Activated CD4-positive, alpha-beta memory T cell treated with anti-CD3 and anti-CD28 coated beads for 36 hours (primary cell): ENCODE data around the gene PRICKLE3. TPM values are rescaled to one million over a fixed set of nuclear protein-coding genes. Genes with fewer than 3 reads are reported as not detected.
A peak's percentile ranks its signal among the peaks of the same experiment; 100 is the strongest.

ENCODE experiments used
- CTCF ChIA-PET: fragments of 350-600 bp; sonication (Branson Sonifier 250); formaldehyde crosslinking; loops from one replicate; lab custom pipeline; 2021; ENCODE audit warnings: antibody characterized with exemption, inconsistent platforms; lab: Charles Lee
- POLR2A ChIA-PET: fragments of 350-600 bp; sonication (Branson Sonifier 250); formaldehyde crosslinking; loops from one replicate; lab custom pipeline; 2021; ENCODE audit warnings: antibody characterized with exemption; lab: Charles Lee
- DNase-seq: peaks from one replicate; pipeline ENCODE4 v3.0.0-alpha.2; 2020
- H3K27ac Mint-ChIP-seq: one replicate; pipeline ENCODE4 v1.8.0; 2021; ENCODE audit warnings: mixed read lengths
- H3K27me3 Mint-ChIP-seq: one replicate; pipeline ENCODE4 v1.8.0; 2021; ENCODE audit warnings: mixed read lengths
- H3K36me3 Mint-ChIP-seq: one replicate; pipeline ENCODE4 v1.8.0; 2021; ENCODE audit warnings: mixed read lengths
- H3K4me1 Mint-ChIP-seq: one replicate; pipeline ENCODE4 v1.8.0; 2021; ENCODE audit warnings: low read depth, mixed read lengths
- H3K4me3 Mint-ChIP-seq: one replicate; pipeline ENCODE4 v1.8.0; 2021; ENCODE audit warnings: mild to moderate bottlenecking, mixed read lengths
- H3K9me3 Mint-ChIP-seq: one replicate; pipeline ENCODE4 v1.8.0; 2021; ENCODE audit warnings: mixed read lengths
- intact Hi-C: fragments of 100-400 bp; cut with micrococcal nuclease; formaldehyde crosslinking; loops from one replicate; pipeline ENCODE4 v1.15.1; 2023
- total RNA-seq, 2 experiments: library from RNA; stranded (reverse); gene quantifications; one replicate each; pipeline ENCODE4 v1.2.3, GENCODE V29; 2021

PRICKLE3 gene
- total RNA-seq, 2 experiments from 2014 or later: 18.1 to 20.1 TPM

DNA sequence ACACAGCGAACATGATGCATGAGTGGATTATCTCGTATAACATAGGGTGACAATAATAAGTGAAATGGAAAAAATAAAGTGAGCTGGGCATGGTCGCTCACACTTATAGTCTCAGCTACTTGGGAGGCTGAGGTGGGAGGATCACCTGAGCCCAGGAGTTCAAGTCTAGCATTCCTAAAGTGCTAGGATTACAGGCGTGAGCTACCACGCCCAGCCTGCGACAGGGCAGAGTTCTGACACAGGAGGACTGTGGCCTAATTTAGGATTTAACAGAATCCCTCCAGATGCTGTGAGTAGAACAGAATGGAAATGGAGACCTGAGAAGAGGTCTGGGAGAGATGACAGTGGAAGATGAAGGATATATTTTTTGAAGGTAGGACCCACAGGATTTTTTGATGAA is 3.4 kb upstream of the PRICKLE3 start:
- ChIA-PET POLR2A (no interaction called here), CTCF (interaction anchor here (0.7 to 1.0 kb wide), 2 partner anchors 14 to 26 kb away, joined by 3 read pairs; no protein-coding TSS in a partner anchor)
- intact Hi-C loops: loop anchor here (2.0 to 10.0 kb wide), 4 partner anchors 41 to 688 kb away; partner anchors contain the start of genes GPKOW, OTUD5 and USP27X
- H3K36me3 Mint-ChIP-seq: no peaks in the 10 kb centered on the region
- H3K27ac Mint-ChIP-seq: peak overlapping the region; percentile 38
- no peaks in the 10 kb centered on the region for H3K9me3 Mint-ChIP-seq
- no peaks in the 10 kb centered on the region for H3K27me3 Mint-ChIP-seq
- DNase-seq: no peak
- H3K4me3 Mint-ChIP-seq: peak overlapping the region; percentile 92
- H3K4me1 Mint-ChIP-seq: peaks cover 37% of the 10 kb centered on the region

DNA sequence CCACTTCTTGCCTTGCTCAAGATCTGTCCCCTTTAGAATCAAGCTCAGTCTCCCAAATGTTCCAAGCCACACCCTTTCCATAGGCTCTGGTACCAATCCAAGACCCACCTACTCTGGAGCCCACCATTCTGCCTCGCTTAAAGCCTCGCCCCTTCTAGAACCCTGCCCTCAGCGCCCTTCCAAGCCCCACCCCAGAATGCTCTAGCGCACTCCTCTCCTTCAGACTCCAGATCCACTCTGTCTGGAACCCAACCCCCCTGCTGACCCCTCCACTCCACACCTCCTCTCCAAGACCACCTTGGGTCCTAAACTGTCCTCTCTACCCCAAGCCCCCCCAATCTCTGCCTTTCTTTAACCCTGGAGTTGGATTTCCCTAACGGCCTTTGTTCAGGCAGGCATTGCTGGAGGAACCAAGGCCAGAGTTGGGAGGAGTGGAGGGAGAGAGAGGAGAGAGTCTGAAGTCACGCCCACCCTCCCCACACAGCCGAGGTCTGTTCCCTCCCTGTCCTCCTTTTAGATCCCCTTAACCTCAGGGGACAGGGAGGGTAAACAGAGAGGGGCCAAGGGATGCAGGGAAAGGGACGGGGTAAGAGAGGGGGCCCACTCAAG is 2.4 kb upstream of the PRICKLE3 start:
- ChIA-PET CTCF (interaction anchor here (1.0 kb wide), 1 partner anchor 25 kb away, joined by 3 read pairs; no protein-coding TSS in a partner anchor), POLR2A (no interaction called here)
- Mint-ChIP-seq H3K9me3 (no peaks in the 10 kb centered on the region), H3K36me3 (no peaks in the 10 kb centered on the region), H3K4me1 (peaks cover 28% of the 10 kb centered on the region), H3K27ac (no peak overlapping the region), H3K4me3 (no peak overlapping the region), H3K27me3 (no peaks in the 10 kb centered on the region)
- intact Hi-C loops: no loop called here
- no peak for DNase-seq

DNA sequence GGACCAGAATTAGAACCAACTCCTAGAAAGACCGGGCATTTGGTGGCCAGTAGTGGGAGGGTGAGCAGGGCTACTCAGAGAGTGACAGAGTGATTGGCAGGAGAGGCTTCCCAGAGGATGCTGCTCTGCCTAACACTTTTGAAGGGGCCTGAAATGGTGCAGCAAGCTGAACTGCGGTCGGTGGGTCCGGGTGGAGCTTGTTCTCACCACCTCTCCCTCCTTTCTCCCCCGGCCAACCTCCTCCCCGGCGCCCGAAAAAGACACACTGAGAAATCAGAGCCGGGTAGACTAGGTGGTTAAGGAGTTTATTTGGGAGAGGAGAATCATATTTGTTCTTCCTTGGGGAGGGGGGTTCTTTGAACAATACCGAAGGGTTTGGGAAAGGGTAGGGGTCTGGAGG is 1.4 kb upstream of the PRICKLE3 start:
- intact Hi-C loops: no loop called here
- DNase-seq: no peak
- no peaks in the 10 kb centered on the region for H3K9me3 Mint-ChIP-seq
- peaks cover 17% of the 10 kb centered on the region for H3K4me1 Mint-ChIP-seq
- ChIA-PET CTCF (interaction anchor here (0.8 kb wide), 1 partner anchor 21 kb away, joined by 3 read pairs; no protein-coding TSS in a partner anchor), POLR2A (no interaction called here)
- H3K36me3 Mint-ChIP-seq: peaks cover 1% of the 10 kb centered on the region
- no peaks in the 10 kb centered on the region for H3K27me3 Mint-ChIP-seq
- H3K4me3 Mint-ChIP-seq: no peak overlapping the region
- H3K27ac Mint-ChIP-seq: no peak overlapping the region

DNA sequence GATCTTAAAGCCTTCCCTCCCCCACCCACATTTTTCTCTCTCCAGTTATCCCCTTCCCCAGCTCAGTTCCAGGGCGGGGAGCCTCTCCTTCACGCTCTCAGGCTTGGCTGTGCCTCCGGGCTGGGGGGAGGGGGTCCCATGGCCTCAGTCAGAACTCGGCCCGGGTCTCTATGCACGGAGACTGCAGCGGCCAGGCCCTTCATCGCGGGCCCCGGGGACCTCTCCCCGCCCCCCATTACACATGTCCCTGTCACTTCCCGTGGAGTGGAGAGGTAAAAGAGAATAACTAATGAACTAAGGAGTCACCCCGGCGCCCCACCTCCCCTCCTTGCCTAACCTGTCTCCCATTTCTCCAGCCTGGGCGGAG is 838 bp upstream of the PRICKLE3 start:
- Mint-ChIP-seq H3K4me1 (peaks cover 14% of the 10 kb centered on the region), H3K9me3 (no peaks in the 10 kb centered on the region), H3K4me3 (peak overlapping the region; percentile 83), H3K27me3 (no peaks in the 10 kb centered on the region), H3K36me3 (peaks cover 6% of the 10 kb centered on the region), H3K27ac (no peak overlapping the region)
- intact Hi-C loops: no loop called here
- POLR2A ChIA-PET: no interaction called here
- CTCF ChIA-PET: interaction anchor here (0.8 kb wide), 1 partner anchor 21 kb away, joined by 3 read pairs; no protein-coding TSS in a partner anchor
- DNase-seq: no peak

DNA sequence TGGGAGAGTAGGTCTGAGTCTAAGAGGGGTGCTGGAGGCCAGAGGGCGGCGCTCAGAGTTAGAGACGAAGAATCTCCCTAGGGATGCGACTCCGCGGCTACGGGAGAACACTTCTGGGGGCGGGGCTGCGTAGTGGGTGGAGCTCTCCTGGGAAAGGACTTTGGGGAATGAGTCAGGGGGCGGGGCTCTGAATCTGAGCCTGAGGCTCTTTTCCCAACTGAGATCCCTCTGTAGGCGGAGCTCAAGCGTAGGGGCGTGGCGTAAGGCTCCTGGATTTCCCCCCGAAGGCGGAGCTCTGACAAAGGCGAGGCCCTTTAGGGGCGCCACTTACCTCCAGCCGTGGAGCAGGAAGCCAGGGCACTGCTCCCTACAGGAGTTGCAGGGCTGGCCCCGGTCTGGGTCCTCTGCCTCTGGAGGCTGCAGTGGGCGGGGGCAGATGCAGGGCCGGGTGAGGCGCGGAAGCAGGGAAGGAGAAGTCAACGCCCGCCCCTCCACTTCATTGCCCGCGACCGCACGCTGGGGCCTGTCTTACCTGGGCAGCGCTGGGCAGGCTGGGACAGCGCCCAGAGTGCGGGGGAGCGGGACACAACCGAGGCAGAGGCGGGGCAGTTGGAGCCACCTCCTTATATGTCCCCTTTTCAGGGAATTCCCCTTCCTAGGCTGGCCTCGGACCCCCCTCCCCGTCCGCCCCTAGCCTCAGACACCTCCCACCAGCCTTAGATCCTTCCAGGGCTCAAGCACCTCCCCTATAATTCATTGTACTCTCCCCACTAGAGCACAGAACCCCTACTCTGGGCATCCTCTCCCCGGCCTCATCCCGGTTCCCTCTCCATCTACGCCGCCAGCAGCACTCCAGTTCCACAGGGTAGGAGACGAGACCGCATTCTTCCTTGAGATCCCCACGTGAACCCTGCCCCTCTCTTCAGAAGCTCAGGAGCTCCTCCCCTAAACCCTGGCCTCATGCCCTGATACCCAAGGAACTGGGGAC is 1.6 kb downstream of the PRICKLE3 start:
- H3K4me1 Mint-ChIP-seq: peaks cover 9% of the 10 kb centered on the region
- CTCF ChIA-PET: interaction anchor here (1.6 kb wide), 1 partner anchor 29 kb away, joined by 3 read pairs; no protein-coding TSS in a partner anchor
- POLR2A ChIA-PET: interaction anchor here (0.6 to 1.2 kb wide), 2 partner anchors 17 to 18 kb away, joined by 4 to 5 read pairs; no protein-coding TSS in a partner anchor

DNA sequence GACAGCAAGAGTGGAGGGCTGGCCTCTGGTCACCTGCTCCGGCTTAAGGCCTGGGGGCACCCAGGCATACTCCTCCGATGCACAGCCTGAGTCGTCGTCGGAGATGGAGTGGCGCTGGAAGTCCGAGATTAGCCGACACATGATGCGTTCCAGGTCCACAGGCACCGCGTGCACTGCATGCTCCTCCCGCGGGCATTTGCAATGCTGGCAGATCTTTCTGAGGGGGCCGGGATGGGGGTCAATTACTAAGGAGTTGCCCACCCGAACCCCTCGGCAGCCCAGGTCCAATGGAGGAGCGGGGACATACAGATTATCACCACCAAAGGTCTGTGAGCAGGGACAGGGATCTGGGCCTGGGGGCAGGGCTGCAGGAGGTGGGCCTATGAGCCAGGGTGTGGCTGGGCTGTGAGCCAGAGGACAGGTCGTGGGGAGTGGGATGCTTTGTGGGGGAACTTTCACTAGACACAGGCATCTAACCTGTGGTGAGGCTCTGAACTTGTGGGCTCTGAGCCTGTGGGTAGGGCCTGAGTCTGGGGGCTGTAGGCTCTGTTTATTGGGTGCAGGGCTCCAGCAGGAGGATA is 2.4 kb downstream of the PRICKLE3 start:
- Mint-ChIP-seq H3K4me1 (peaks cover 5% of the 10 kb centered on the region), H3K9me3 (no peaks in the 10 kb centered on the region), H3K27me3 (no peaks in the 10 kb centered on the region), H3K4me3 (no peak overlapping the region), H3K27ac (peak overlapping the region; percentile 86), H3K36me3 (peaks cover 14% of the 10 kb centered on the region)
- intact Hi-C loops: no loop called here
- POLR2A ChIA-PET: interaction anchor here (1.2 kb wide), 1 partner anchor 17 kb away, joined by 4 read pairs; no protein-coding TSS in a partner anchor
- no peak for DNase-seq
- CTCF ChIA-PET: no interaction called here

More for the DNA sequence above, 1.6 kb downstream of the PRICKLE3 start:
- H3K4me3 Mint-ChIP-seq: peak overlapping the region; percentile 83
- no peaks in the 10 kb centered on the region for H3K27me3 Mint-ChIP-seq
- peaks cover 11% of the 10 kb centered on the region for H3K36me3 Mint-ChIP-seq
- peak; percentile 67 for DNase-seq
- peak overlapping the region; percentile 86 for H3K27ac Mint-ChIP-seq
- H3K9me3 Mint-ChIP-seq: no peaks in the 10 kb centered on the region
- intact Hi-C loops: no loop called here

DNA sequence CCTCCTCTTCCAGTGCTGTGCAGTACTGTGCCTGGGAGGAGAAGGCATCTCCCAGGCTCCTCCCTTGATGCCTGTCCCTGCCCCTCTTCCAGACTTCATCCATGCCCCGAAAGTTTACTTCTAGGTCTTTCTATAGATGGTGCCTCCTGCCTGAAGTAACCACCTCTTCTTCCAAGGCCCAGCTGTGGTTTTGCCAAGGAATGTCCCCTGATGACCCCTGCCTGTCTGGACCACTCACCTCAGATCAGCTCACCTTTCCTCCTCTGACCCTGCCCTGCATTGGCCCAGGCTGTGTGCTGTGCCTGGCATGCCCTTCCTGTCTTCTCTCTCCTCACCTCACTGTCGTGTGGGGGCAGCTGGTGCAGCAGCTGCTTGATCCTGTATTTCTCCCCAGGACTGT is 6.8 kb downstream of the PRICKLE3 start:
- ChIA-PET POLR2A (no interaction called here), CTCF (interaction anchor here (1.2 to 2.5 kb wide), 3 partner anchors 8 to 13 kb away, joined by 3 to 7 read pairs (median 5); partner anchors contain the start of gene PLP2)
- intact Hi-C loops: no loop called here
- H3K9me3 Mint-ChIP-seq: no peaks in the 10 kb centered on the region
- no peak for DNase-seq
- no peak overlapping the region for H3K27ac Mint-ChIP-seq
- H3K4me1 Mint-ChIP-seq: peaks cover 9% of the 10 kb centered on the region
- no peak overlapping the region for H3K4me3 Mint-ChIP-seq
- H3K36me3 Mint-ChIP-seq: peaks cover 31% of the 10 kb centered on the region
- no peaks in the 10 kb centered on the region for H3K27me3 Mint-ChIP-seq

DNA sequence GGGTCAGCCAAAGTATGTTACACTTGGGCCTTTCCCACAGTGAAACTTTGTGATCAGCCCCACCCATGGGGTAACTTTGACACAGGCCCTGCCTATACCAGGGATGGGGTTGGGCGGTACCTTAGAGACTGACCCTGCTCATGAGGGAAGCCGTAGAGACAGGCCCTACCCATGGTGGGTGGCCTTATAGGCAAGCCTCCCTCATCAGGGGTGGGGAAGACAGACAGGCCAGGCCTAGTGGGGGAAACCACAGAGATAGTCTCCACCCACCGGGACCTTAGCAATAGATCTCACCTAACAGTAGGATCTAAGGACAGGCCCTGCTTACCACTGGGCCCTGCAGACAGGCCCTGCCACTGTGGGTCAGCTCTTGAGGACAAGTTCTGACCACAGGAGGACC is 7.6 kb downstream of the PRICKLE3 start:
- ChIA-PET POLR2A (no interaction called here), CTCF (interaction anchor here (1.2 kb wide), 1 partner anchor 14 kb away, joined by 5 read pairs; no protein-coding TSS in a partner anchor)
- Mint-ChIP-seq H3K36me3 (peaks cover 35% of the 10 kb centered on the region), H3K27ac (no peak overlapping the region), H3K9me3 (no peaks in the 10 kb centered on the region), H3K27me3 (no peaks in the 10 kb centered on the region), H3K4me3 (no peak overlapping the region), H3K4me1 (peaks cover 9% of the 10 kb centered on the region)
- intact Hi-C loops: no loop called here
- no peak for DNase-seq

DNA sequence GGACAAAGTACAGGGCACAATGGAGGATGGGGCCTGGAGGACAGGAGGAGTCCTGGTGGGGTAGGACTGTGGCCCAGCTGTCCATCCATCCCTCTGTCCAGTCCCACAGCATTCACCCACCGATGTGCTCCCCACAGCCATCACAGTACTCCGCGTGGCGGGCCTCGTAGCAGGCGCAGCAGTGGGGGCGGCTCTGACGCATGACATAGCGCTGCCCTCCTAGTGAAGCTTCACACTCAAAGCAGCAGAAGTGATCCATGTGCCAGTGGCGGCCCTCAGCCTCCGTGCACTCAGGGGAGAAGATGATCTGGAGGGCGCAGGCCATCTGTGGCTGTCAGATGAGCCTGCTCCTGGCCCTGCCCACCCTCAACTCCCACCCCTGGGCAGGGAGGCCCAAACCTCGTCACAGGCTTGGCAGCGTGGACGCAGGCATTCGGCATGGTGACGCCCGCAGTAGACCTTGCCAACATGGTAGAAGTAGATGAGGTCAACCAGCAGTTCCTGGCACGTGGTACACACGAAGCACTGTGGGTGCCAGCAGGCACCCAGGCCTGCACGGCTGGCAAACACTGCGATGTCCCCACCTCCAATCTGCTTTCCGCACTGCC is 8.2 kb downstream of the PRICKLE3 start:
- Mint-ChIP-seq H3K4me1 (peaks cover 13% of the 10 kb centered on the region), H3K4me3 (no peak overlapping the region), H3K27ac (peak overlapping the region; percentile 23), H3K9me3 (no peaks in the 10 kb centered on the region), H3K27me3 (no peaks in the 10 kb centered on the region), H3K36me3 (peaks cover 39% of the 10 kb centered on the region)
- ChIA-PET POLR2A (no interaction called here), CTCF (no interaction called here)
- DNase-seq: no peak
- intact Hi-C loops: no loop called here

DNA sequence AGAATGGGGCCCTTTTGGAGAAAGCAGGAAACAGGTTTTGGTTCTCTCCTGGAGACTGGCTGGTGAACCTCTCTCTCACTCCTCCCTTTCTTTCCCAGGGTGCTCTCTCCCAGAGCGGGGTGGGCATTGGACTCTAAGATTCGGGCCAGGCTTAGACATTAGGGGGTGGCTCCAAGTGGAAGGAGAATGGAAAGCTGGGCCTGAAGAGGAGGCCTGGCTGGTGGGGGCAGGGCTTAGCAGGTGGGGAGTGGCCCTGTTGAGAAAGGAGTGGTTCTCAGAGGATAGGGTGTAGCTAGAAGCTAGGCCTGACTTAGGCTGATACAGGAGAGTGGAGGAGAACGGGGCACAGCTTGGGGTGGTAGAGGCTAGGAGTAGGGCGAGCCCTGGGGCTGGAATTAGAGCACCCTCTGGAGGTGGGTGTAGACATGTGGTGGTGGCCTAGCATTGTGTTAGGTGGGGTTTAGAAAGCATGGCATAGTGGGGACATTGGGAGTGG is 8.8 kb downstream of the PRICKLE3 start:
- ChIA-PET POLR2A (no interaction called here), CTCF (interaction anchor here (0.6 to 1.2 kb wide), 2 partner anchors 11 to 13 kb away, joined by 3 to 4 read pairs; no protein-coding TSS in a partner anchor)
- Mint-ChIP-seq H3K36me3 (peaks cover 41% of the 10 kb centered on the region), H3K27me3 (no peaks in the 10 kb centered on the region), H3K27ac (peak overlapping the region; percentile 23), H3K4me3 (no peak overlapping the region), H3K4me1 (peaks cover 17% of the 10 kb centered on the region), H3K9me3 (no peaks in the 10 kb centered on the region)
- no peak for DNase-seq
- intact Hi-C loops: no loop called here
